ENCODE results near the gene PRKACA.

Gene PRKACA

GRCh38 chr19:14097532-14098151 is 19.9 kb downstream of the PRKACA start:
- TF ChIP-seq CTCF (IDR thresholded peaks at IDR 0.05; ENCODE audit: low read depth, low read length) (peak; percentile 24), MAX (IDR thresholded peaks at IDR 0.05; ENCODE audit: low read depth, low read length) (no peak)
- DNase-seq (ENCODE audit: low read depth), result peak; percentile 16
- no peak overlapping the region for H3K4me3 ChIP-seq (ENCODE audit: low read depth, low read length)

- peak; percentile 22 for DNase-seq (ENCODE audit: low read depth)
- no peak overlapping the region for H3K4me3 ChIP-seq (ENCODE audit: low read depth, low read length)
- TF ChIP-seq MYC (IDR thresholded peaks at IDR 0.05; ENCODE audit: low read depth, low read length) (no peak), POLR2A (IDR thresholded peaks at IDR 0.05; ENCODE audit: extremely low read depth, insufficient read length) (no peak), CTCF (IDR thresholded peaks at IDR 0.05; ENCODE audit: low read depth, low read length) (no peak), MAX (IDR thresholded peaks at IDR 0.05; ENCODE audit: low read depth, low read length) (no peak)
Measured at GRCh38 chr19:14096272-14096992, 21.1 kb downstream of the PRKACA start.

- no peak for TF ChIP-seq POLR2A (IDR thresholded peaks at IDR 0.05; ENCODE audit: extremely low read depth, insufficient read length)
- no peak for TF ChIP-seq MAX (IDR thresholded peaks at IDR 0.05; ENCODE audit: low read depth, low read length)
- TF ChIP-seq CTCF (IDR thresholded peaks at IDR 0.05; ENCODE audit: low read depth, low read length), result no peak
- TF ChIP-seq MYC (IDR thresholded peaks at IDR 0.05; ENCODE audit: low read depth, low read length), result no peak
- H3K4me3 ChIP-seq (ENCODE audit: low read depth, low read length), result no peak overlapping the region
- no peak for DNase-seq (ENCODE audit: low read depth)
Measured at GRCh38 chr19:14094854-14095253, 22.7 kb downstream of the PRKACA start.

- no peak for DNase-seq (ENCODE audit: low read depth)
- TF ChIP-seq POLR2A (IDR thresholded peaks at IDR 0.05; ENCODE audit: extremely low read depth, insufficient read length) (no peak), CTCF (IDR thresholded peaks at IDR 0.05; ENCODE audit: low read depth, low read length) (no peak), MAX (IDR thresholded peaks at IDR 0.05; ENCODE audit: low read depth, low read length) (no peak), MYC (IDR thresholded peaks at IDR 0.05; ENCODE audit: low read depth, low read length) (no peak)
- no peak overlapping the region for H3K4me3 ChIP-seq (ENCODE audit: low read depth, low read length)
Measured at GRCh38 chr19:14093117-14093823, 24.3 kb downstream of the PRKACA start.

- TF ChIP-seq CTCF (IDR thresholded peaks at IDR 0.05; ENCODE audit: low read depth, low read length) (peak; percentile 6), MAX (IDR thresholded peaks at IDR 0.05; ENCODE audit: low read depth, low read length) (no peak)
- peak; percentile 77 for DNase-seq (ENCODE audit: low read depth)
- H3K4me3 ChIP-seq (ENCODE audit: low read depth, low read length), result peak overlapping the region; percentile 75
Measured at GRCh38 chr19:14091813-14092462, 25.6 kb downstream of the PRKACA start.

Measured in NB4 (cell line).